Activated CD4-positive, alpha-beta T cell treated with anti-CD3 and anti-CD28 coated beads, Interleukin-2, amount 10 ng/mL, durations not matched to agents 24 days and 14 days (primary cell): ENCODE results near the gene ACAP2. TPM values are rescaled to one million over a fixed set of nuclear protein-coding genes. Genes with fewer than 3 reads are reported as not detected.

Experiments
- DNase-seq: peaks from one replicate; pipeline ENCODE4 v3.0.0; 2022
- H3K27ac Mint-ChIP-seq: one replicate; pipeline ENCODE4 v1.8.0; 2022; ENCODE audit warnings: mild to moderate bottlenecking, mixed read lengths
- H3K27me3 Mint-ChIP-seq: one replicate; pipeline ENCODE4 v1.8.0; 2022; ENCODE audit warnings: mixed read lengths
- H3K36me3 Mint-ChIP-seq: one replicate; pipeline ENCODE4 v1.8.0; 2022; ENCODE audit warnings: low read depth, mild to moderate bottlenecking, mixed read lengths
- H3K4me1 Mint-ChIP-seq: one replicate; pipeline ENCODE4 v1.8.0; 2021; ENCODE audit warnings: mixed read lengths
- H3K4me3 Mint-ChIP-seq: one replicate; pipeline ENCODE4 v1.8.0; 2022; ENCODE audit warnings: mild to moderate bottlenecking, moderate library complexity, mixed read lengths
- H3K9me3 Mint-ChIP-seq: one replicate; pipeline ENCODE4 v1.8.0; 2021; ENCODE audit warnings: mixed read lengths
- intact Hi-C: fragments of 100-400 bp; cut with micrococcal nuclease; formaldehyde crosslinking; loops from one replicate; pipeline ENCODE4 v1.15.1; 2023
- total RNA-seq: library from RNA; stranded (reverse); gene quantifications from 2 replicates; pipeline ENCODE4 v1.2.3, GENCODE V29; 2022

Gene ACAP2
- total RNA-seq, 1 donor from 2014 or later, result 39.1 TPM

DNA sequence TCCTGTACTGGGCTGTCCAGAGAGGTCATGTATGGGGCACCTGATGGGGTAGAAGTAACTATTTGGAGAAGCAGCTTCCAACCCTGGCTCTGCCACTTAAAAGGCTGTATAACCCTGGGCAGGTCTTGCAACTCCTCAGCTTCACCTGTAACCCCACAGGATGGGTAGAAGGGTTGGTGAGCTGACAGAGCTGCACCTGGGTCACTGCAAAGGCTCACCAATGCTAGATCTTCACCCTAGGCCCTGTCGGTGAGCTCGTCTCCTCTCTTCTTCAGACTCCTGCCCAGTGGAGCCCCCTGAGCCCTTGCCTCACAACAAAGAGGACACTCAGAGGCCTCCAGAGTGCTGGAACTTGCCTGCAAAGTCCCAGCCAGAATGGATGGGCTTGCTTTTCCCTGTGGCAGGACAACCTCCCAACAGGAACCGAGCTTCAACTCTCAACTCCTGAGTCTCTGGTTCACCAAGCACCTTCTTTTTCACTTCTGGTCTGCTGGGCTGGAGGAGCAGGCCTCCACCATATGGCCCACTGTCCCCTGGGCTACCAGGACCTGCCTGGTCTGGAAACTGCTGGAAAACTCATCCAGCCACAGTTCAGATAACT, 217.7 kb downstream of the ACAP2 start:
- Mint-ChIP-seq H3K4me1 (peaks cover 5% of the 10 kb centered on the region), H3K4me3 (no peak overlapping the region), H3K9me3 (no peaks in the 10 kb centered on the region), H3K36me3 (peaks cover 8% of the 10 kb centered on the region), H3K27me3 (no peaks in the 10 kb centered on the region), H3K27ac (no peak overlapping the region)
- no peak for DNase-seq
- intact Hi-C loops, result no loop called here

Other genes starting within 250 kb of the ACAP2 start
- gene XXYLT1, start 171.9 kb downstream of the ACAP2 start, total RNA-seq, result 14.5 and 17.4 TPM in 2 replicates
- 75.2 and 78.2 TPM in 2 replicates for gene PPP1R2, start 100.3 kb upstream of the ACAP2 start, total RNA-seq
- 1.8 and 2.6 TPM in 2 replicates for gene APOD, start 140.9 kb upstream of the ACAP2 start, total RNA-seq